Neural crest cell (in vitro differentiated cells): ENCODE data around the gene TREX2. TPM values are rescaled to one million over a fixed set of nuclear protein-coding genes. Genes with fewer than 3 reads are reported as not detected.

Experiments used
- DNase-seq: peaks from one replicate; pipeline ENCODE4 v3.0.0; 2021; ENCODE audit warnings: low read depth, mixed read lengths, low spot score
- H3K27ac Mint-ChIP-seq: one replicate; pipeline ENCODE4 v1.8.0; 2021; ENCODE audit warnings: mild to moderate bottlenecking, mixed read lengths; ENCODE audit not compliant: unreplicated experiment
- H3K27me3 Mint-ChIP-seq: 2 replicates; pipeline ENCODE4 v1.8.0; 2021; ENCODE audit warnings: low read depth, mild to moderate bottlenecking, mixed read lengths
- H3K36me3 Mint-ChIP-seq: 2 replicates; pipeline ENCODE4 v1.8.0; 2021; ENCODE audit warnings: low read depth, mild to moderate bottlenecking, mixed read lengths
- H3K4me1 Mint-ChIP-seq: 2 replicates; pipeline ENCODE4 v1.8.0; 2021; ENCODE audit warnings: mixed read lengths
- H3K4me3 Mint-ChIP-seq: one replicate; pipeline ENCODE4 v1.8.0; 2021; ENCODE audit warnings: mild to moderate bottlenecking, mixed read lengths
- H3K9me3 Mint-ChIP-seq: 2 replicates; pipeline ENCODE4 v1.8.0; 2021; ENCODE audit warnings: mixed read lengths
- total RNA-seq: library from RNA; stranded (reverse); gene quantifications from 2 replicates; pipeline ENCODE4 v1.2.1, GENCODE V29; 2021
- TF ChIP-seq, protein P1 (sequence below): fragments of 200-600 bp; sonication (generic); conservative IDR thresholded peaks from 2 replicates; pipeline ENCODE4 v1.5.0; 2021; ENCODE audit warnings: antibody characterized with exemption, mild to moderate bottlenecking

TREX2 gene
- total RNA-seq, 1 donor from 2014 or later, result 0.77 TPM

GRCh38 chrX:153487590-153488071 lies 41.8 kb upstream of the TREX2 start:
- H3K27me3 Mint-ChIP-seq, result no peaks in the 10 kb centered on the region
- H3K4me3 Mint-ChIP-seq, result no peak overlapping the region
- no peak for DNase-seq
- no peak overlapping the region for H3K27ac Mint-ChIP-seq
- no peaks in the 10 kb centered on the region for H3K4me1 Mint-ChIP-seq
- TF ChIP-seq, protein P1, sequence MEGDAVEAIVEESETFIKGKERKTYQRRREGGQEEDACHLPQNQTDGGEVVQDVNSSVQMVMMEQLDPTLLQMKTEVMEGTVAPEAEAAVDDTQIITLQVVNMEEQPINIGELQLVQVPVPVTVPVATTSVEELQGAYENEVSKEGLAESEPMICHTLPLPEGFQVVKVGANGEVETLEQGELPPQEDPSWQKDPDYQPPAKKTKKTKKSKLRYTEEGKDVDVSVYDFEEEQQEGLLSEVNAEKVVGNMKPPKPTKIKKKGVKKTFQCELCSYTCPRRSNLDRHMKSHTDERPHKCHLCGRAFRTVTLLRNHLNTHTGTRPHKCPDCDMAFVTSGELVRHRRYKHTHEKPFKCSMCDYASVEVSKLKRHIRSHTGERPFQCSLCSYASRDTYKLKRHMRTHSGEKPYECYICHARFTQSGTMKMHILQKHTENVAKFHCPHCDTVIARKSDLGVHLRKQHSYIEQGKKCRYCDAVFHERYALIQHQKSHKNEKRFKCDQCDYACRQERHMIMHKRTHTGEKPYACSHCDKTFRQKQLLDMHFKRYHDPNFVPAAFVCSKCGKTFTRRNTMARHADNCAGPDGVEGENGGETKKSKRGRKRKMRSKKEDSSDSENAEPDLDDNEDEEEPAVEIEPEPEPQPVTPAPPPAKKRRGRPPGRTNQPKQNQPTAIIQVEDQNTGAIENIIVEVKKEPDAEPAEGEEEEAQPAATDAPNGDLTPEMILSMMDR, result no peak
- H3K36me3 Mint-ChIP-seq, result no peaks in the 10 kb centered on the region
- no peaks in the 10 kb centered on the region for H3K9me3 Mint-ChIP-seq

DNA sequence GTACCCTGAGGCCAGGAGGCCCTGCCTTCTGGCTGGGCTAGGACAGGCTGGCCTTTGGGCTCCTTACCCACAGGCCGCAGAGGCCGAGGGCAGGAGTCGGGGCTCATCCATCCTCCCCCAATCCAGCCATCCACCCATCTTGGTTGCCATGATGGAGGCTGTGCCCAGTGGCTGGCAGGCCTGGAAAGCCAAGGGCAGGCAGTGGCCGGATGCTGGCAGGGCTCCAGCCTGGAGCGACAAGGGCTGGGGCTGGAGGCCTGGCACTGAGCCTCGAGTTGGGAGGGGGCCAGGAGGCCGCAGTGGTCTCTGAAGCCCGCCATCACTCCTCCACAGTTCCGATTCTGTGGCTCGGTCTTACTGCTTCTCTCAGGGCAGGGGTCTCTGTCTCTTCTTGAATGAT lies 40.3 kb upstream of the TREX2 start:
- no peaks in the 10 kb centered on the region for H3K27me3 Mint-ChIP-seq
- H3K27ac Mint-ChIP-seq, result no peak overlapping the region
- H3K9me3 Mint-ChIP-seq, result no peaks in the 10 kb centered on the region
- no peak for DNase-seq
- H3K36me3 Mint-ChIP-seq, result no peaks in the 10 kb centered on the region
- no peaks in the 10 kb centered on the region for H3K4me1 Mint-ChIP-seq
- TF ChIP-seq, protein P1, result no peak
- no peak overlapping the region for H3K4me3 Mint-ChIP-seq

GRCh38 chrX:153485396-153486080 lies 39.7 kb upstream of the TREX2 start:
- TF ChIP-seq, protein P1, result no peak
- Mint-ChIP-seq H3K36me3 (no peaks in the 10 kb centered on the region), H3K4me3 (no peak overlapping the region), H3K27me3 (no peaks in the 10 kb centered on the region), H3K9me3 (no peaks in the 10 kb centered on the region), H3K27ac (no peak overlapping the region), H3K4me1 (no peaks in the 10 kb centered on the region)
- DNase-seq, result no peak

GRCh38 chrX:153482376-153483015 lies 36.6 kb upstream of the TREX2 start:
- Mint-ChIP-seq H3K36me3 (no peaks in the 10 kb centered on the region), H3K9me3 (no peaks in the 10 kb centered on the region), H3K27ac (no peak overlapping the region), H3K4me3 (no peak overlapping the region), H3K4me1 (no peaks in the 10 kb centered on the region), H3K27me3 (no peaks in the 10 kb centered on the region)
- TF ChIP-seq, protein P1, result no peak
- DNase-seq, result no peak

DNA sequence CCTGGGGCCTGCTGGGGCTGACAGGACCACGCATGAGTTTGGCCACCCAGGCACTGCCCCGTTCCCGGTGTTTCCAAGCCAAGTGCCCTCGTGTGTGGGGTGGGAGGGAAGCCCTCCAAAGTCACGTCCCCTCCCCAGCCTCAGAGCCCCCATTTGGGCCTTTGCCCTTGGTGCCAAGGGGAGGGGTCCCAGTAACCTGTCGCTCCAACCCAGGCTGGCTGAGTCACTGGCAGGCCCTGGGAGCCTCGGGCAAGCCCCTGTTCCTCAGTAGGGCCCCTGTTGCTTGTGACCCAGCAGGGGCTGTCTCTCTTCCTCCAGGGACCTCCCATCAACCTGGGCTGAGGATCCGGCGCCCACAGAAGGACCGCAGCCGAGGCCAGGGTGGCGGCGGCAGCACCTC lies 35.2 kb upstream of the TREX2 start:
- Mint-ChIP-seq H3K9me3 (no peaks in the 10 kb centered on the region), H3K27me3 (peaks cover 2% of the 10 kb centered on the region), H3K4me1 (no peaks in the 10 kb centered on the region), H3K4me3 (no peak overlapping the region), H3K36me3 (no peaks in the 10 kb centered on the region), H3K27ac (no peak overlapping the region)
- no peak for DNase-seq
- TF ChIP-seq, protein P1, result no peak
